HCEC 1CT (cell line): ENCODE results near the gene IQSEC1.

Source experiments
- DNase-seq: peaks from one replicate; pipeline ENCODE4 v3.0.0-alpha.2; 2017

The IQSEC1 gene

DNA sequence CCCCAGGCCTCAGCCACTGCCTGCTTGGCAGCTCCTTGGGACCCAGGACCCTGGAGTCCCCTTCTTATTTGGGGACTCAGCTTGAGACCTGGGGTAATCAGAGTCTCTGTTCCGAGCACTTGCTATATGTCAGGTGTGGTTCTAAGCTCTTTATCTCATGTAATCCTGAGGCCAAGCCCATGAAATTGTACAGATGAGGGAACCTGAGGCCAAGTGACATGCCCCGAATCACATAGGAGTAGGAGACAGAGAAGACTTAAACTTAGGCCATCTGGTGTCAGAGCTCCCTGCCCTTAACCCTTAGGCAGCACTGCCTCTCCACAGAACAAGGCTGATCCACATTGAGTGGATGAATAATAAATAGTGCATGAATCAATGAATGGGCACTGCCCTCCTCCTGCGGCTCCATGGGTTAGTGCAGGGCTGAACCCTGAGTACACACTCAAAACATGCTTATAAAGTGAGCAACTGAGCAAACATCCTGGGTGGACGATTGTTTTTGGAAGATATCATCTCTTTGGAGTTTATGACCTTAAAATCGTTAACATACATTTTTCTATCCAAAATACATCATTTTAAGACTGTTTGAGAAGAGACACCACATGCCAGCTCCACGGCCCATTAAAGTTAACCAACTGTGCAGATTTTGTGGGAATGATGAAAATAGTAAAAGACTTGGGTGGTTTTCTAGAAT, 33.2 kb upstream of the IQSEC1 start:
- no peak for DNase-seq

DNA sequence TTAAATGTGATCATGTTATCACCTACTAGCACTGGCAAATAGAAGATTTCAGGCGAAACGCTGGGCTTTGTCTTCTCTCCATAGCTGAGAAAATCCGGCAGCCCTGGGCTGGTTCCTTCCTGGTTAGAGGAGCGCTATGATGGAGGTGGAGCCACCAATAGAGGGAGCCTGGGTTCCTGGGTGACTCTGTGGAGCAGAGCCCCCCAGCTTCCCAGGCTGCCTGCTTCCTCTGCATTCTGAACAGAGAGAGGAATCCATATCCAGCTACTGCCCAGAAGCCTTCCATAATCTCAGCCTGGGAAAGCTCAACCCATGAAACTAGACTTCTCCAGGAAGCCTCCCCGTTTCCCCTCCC, 32.6 kb upstream of the IQSEC1 start:
- no peak for DNase-seq

DNA sequence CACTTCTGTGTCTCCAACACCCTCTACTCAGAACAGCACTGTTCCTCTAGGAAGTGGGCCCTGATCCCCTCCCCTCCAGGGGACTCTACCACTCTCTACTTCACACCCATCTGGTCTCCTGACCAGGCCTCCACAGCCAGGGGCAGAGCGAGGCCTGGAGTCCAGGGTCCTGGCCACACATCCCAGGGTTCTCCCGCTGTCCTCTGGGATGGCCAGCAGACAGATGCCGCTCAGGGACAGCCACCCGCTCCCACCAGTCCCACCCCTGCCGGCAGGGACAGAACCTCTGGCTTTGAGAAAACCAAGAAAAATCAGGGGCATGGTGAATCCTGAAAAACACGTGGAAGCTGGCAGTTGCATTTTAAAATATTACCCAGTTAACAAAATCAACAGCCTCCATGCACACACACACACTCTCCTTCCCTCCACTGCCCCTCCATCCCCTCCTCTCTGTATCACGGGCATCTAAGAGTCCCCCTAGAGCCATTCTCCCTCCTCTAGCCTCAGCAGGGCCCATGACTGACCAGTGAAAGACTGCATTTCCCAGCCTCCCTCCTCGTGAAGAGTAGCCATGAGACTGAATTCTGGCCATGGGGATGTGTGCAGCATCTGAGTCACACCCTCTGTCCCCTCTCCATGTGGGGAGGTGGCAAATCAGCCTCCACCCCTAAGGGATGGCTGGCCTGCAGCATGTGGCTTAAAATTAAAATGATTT, 32.1 kb upstream of the IQSEC1 start:
- DNase-seq, result no peak

DNA sequence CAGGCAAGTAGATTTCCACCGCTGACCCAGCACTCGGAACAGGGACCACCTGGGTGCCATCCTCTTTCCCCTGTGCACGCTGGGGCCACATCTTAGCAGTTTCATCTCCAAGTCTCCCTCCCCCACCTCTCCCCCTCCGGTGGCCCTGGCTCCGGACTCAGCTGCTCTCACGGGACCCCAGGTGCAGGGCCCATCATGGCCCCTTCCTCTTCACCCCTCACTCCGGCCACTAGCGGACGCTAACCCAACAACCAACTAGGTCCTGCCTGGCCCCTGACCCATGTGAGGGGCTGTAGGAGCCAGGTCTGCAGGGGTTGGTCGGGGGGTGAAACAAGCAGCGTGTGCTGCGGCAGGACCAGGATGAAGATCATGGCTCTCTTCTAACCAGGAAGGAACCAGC, 31.3 kb upstream of the IQSEC1 start:
- no peak for DNase-seq

DNA sequence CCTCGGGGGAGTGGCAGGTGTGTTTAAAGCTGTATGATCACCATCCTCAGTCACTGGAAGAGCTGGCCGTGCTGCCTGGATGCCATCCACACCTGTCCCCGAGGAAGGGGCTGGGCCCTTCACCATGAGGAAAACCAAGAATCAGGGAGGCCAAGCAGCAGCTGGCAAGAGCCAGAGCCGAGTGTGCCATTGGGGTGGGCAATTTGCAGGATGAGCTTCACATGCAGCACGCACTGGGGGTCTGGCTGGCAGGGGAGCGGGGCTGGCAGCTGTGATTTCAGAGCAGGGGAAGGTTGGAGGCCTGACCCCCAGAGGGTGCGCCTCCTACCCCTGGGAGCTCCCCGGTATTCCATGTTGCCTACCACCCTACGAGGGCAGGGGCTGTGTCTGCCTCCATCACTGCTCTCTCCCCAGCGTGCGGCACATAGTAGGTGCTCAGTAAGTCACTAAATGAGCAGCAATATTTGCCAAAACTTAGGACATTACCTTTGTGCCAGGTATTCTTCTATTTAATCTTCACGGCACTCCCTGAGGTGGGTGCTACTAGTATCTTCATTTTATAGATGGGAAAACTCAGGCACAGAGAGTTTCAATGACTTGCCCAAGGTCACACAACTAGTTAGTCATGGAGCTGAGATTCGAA, 30.3 kb upstream of the IQSEC1 start:
- no peak for DNase-seq

DNA sequence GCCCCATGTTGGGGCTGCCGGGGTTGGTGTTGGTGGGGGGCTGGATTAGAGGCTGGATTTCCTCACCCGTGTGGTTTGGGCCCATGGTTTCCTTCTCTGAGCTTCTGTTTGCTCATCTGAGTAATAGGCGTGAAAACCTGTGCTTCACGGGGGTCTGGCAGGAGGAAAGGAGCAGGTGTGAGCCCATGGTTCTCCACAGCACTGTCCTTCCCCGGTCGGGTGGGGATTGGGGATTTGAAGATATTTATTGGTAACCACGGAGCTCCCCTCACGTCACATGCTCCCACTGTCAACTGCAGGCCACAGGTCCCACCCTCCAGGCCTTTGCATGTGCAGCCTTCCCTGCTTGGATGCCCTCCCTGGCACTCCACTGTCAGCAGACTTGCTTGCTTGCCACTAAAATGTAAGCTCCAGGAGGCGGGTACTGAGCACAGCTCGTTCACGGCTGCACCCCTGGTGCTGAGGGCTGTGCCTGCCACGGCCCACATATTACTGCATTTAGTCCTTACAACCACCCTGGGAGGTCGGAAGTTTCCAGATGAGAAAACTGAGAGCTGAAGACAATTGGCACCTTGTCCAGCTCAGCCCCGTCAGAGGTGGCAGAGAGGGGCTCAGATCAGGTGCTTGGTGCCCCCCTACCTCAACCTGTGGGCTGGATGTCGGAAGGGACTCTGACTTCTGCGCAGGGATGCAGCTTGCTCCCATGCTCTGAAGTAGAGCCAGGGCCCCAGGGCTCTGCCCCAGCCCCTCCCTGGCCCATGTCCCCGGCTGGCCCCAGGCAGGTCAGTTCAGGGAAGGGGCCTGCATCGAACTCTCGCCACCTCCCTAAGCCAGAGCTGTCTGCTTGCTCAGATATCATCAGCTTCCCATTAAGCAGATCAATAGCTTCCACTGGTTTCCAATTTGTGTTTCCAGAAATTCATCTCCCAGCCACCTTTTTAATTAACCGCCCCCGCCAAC, 29.4 kb upstream of the IQSEC1 start:
- no peak for DNase-seq

DNA sequence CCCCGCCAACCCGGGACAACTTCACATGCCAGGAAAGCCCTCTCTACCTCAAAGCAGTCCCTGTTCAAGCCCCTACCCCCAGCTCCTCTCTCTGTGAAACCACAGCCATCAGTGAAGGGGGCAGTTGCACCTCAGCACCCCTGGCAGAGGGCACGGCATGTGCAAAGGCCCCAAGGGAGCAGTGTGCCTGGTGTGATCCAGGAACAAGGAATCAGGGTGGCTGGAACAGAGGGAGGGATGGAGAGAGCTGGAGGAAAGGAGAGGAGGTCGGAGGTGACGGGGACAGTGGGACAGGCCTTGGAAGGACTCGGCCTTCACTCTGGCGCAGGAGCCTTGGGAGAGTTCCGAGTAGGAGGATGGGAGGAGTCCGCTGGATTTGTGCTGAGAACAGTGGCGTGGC, 26.5 kb upstream of the IQSEC1 start:
- no peak for DNase-seq

DNA sequence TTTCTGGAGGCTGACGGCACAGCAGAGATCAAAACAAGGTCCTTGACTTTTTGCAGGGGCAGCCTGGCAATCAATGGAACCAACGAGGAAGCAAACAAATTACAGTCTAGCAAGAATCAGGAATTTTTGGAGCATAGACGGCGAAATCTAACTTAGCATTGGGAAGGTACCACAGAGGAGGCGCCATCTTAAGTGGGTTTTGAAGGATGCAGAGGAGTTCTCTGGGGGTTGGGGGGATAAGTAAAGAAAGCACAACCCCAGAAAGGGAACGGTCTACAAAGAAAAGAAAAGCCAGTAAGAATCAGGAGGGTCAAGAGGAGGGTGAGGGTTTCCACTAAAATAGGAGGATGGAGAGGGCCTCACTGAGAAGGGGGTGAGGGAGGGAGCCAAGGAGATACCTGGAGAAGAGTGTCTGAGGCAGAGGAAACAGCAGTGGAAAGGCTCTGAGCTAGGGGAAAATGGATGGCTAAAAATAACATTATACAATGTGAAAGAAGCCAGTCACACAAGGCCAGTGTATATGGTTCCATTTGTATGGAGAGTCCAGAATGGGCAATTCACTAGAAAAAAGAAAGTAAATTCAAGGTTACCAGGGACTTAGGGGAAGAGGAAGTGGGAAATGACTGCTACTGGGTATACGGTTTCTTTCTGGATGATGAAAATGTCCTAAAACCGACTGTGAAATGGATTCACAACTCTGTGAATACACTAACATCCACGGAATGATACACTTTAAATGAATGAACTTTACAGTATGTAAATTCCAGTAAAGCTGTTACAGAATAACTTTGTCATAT, 25.2 kb upstream of the IQSEC1 start:
- DNase-seq, result no peak

DNA sequence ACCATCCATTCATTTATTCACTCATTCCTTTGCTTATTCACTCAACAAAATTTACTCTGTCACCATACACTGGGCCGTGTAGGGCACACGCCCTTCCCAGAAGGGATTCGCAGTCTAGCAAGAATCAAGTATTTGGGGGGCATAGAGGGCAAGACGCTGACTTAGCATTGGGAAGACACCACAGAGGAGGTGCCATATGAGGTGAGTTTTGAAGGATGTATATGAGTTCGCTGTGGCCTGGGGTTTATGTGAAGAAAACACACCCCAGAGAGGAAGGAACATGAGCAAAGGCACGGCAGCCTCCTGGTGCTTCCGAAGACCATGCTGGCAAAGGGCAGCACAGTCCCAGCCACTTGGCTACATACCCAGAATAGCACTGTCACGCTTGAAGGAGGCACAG, 23.1 kb upstream of the IQSEC1 start:
- no peak for DNase-seq

DNA sequence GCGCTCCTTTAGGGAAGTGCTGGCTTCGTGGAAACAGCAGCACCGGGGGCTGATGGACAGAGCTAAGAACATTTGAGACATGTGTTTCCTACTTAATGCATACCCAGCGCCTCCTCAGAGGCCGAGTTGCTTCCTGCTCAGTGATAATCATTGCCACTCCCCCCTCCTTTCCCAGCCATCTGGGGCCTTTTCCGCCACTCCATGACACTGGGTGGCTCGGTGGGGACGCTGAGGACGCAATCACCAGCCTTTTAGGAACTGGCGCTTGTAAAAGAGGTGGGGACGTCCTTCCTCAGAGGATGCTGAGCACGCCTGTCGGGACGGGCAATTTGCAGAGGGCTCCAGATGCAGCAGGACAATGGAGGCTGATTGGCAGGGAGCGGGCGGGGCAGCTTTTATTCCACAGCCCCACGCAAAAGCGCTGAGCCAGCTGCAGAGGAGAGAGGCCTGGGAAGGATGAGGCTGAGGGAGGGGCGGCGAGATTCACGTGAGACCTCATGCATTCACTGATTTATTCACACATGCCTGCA, 22.2 kb upstream of the IQSEC1 start:
- DNase-seq, result no peak

DNA sequence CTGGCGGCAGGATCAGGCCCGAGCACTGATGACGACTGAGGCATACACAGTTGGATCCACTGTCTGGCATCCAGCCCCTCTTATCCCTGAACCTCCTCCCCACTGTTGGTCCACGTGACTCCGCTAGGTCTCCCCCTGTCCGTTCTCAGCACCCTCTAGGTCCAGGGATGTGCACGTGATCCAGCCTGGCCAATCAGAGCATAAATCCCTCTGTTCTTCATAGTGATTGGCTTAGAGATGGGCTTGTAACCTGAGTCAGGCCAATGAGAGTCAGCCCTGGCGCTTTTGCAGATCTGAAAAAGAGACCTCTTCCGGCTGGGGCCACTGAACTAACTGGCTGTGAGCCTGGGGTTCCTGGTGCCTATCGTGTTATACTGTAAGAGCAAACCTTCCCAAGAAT, 20.5 kb upstream of the IQSEC1 start:
- DNase-seq, result no peak

DNA sequence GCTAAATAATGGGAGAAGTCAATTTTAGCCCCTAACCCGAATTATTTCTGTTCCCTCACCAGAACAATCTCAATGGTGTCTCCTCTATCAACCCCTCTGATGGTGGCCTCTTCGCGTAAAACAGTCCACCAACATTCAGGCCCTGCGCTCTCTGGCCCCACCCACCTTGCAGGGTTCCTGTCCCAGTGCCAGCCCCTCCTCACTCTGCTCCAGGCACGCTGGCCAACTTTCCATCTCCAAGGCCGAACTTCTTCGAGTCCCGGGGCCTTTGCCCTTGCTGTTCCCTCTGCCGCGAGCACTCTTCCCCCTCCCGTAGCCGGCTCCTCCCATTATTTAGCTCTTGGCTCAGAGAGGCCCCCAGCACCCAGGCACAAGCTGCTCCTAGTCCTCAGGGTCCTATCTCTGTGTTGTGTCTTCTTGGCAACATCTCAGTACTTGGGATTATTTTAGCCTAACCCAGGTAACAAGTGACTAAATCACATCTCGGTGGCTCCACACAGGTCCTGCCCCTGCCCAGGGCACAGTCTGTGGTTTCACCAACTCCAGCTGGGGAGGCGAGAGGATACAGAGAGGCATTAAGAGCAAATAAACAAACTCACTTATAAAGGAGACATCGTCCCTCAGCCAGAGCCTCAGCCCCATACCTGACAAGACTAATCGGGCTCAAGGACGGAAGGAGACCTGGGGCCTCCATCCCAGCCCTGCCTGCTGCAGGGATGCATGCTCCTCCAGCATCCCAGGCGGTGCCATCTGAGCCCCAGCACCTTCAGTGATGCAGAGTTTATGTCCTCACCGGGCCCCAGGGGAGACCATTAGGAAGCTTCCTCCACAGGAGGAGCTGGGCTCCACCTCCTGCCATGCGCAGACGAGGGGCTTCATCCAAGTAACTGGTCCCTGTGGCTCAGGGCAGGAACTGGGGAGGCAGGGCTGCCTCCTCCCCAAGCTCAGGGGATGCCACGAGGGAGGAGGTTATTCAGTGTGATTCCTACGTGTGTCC, 19.7 kb upstream of the IQSEC1 start:
- no peak for DNase-seq

DNA sequence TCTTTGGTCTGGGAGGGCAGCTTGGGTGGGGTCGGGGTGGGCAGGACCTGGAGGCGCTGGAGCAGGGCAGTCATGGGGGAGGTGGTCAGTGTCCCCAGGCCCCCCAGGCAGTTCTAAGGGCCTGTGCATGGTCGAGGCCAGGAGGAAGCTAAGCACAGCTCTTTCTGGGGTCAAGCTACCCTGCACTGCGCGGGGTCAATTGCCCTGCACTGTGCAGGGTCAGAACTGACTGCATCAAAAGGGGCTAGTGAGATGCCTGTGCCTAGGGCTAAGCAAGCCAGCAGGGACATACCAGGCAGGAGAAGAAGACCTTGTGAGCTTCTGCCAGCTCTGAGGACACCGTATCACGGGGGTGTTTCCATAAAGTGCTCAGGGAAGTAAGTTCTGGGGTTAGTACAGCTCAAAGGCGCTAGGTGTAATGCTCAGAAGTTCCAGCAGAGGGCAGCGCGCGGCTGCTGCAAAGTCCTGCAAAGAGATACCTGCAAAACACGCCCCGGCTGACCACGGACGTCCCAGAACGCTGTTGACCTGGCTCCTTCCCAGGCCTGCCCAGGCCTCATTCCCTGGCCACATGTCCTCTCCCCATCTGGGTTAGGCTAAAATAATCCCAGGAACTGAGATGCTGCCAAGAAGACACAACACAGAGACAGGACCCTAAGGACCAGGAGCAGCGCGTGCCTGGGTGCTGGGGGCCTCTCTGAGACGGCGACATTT, 18.8 kb upstream of the IQSEC1 start:
- DNase-seq, result peak; percentile 33

DNA sequence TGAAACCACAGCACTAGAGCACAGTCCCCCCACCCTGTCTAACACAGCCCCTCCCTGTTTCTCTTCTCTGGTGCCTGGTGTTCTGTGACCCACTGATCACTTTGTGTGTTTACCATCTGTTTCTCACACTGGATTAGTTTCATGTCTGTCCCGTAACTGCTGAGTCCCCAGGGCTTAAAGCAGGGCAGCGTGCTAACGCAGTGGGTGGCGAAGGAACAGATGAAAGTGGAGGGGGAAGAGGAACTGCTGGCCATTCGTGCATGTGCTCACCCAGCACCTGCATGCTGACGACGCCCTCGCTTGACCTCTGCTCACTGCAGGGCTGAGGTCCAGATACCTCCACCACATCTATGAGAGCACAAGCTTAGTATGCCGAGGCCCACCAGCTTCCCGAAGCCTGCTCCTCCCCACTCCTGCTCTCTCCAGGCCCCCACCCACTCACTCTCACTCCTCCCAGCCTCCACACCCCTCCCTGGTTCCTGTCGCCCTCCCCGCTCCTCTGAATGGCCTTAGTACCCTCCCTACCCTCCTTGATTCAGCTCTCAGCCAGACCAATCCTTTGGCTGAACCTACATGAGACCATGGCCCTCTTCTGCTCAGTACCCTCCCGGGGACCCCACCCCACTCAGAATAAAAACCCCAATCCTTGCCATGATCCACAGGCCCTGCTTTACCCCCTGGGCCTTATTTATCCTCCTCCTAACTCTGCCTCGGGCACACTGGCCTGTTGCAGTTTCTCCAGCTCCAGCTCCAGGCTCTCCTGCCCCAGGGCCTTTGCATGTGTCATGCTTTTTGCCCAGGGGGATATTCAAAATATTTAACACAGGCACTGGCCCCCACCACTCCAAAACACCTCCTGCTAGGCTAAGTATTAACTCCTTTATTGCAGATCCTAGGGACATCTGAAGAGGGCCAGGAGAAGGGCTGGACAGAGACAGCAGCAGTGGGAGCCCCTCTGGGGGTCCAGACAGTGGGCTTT, 15.1 kb upstream of the IQSEC1 start:
- DNase-seq, result no peak

DNA sequence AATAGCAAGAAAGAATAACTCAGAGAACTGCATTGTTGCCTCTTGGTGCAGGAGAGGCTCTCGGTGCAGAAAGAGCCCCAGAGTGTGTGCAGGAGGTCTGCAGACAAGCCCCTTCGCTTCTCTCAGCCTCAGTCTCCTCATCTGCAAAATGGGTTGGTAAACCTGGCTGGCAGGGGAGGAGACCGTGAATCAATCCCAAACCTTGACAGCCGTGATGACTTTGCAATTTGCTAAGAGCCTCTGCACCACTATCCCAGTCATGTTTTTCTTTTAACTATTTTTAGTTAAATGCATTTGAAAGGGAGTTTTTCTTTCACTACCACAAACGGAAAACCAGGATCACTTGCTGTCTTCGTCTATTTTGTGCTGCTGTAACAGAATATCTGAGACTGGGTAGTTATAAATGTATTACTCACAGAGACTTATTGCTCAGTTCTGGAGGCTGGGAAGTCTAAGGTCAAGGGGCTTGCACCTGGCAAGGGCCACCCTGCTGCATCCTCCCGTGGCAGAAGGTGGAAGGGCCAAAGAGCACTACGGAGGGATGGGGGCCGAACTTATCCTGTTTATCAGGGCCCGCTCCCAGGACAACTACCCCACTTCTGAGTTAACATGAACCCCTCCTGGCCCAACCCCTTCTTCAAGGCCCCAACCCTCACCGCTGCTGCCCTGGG, 14.2 kb upstream of the IQSEC1 start:
- DNase-seq, result no peak

DNA sequence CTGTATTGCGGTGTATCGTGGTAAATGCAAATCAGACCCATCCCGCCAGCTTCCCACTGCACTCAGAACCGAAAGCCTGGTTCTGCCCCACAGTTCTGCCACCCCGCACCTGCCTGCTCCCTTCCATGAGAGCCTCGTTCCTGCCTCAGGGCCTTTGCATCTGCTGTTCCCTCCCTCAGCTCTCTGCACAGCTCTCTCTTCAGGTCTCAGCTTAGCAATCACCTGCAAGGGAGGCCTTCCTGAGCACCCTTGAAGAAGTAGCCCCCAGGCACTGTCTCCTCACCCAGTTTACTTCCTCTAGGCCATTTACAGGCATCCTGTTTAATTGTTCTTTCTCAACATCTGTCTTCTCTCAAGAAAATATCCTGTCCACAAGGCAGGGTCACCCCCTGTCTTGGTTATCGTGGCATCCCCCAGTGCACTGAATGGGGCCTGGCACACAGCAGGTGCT, 13.3 kb upstream of the IQSEC1 start:
- DNase-seq, result no peak

DNA sequence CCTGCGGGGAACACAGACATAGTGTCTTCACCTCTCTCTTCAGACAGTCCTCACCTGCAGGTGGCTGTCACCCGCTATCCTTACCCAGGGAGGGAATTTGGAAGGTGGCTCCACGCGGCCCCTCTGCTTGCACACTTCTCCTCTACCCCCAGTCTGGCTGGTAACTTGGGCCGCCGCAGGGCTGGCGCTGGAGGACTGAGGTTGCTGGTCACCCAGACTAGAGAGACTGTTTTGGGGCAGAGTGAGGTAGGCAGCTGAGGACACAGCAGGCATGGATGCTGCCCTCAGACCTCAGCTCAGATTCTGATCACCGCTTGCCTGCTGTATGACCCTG, 12.6 kb upstream of the IQSEC1 start:
- no peak for DNase-seq
